GM20431 (cell line): ENCODE data around the gene SSC4D.
"Not testable (repeated sequence)": the region's sequence is repeated elsewhere in the genome, so short reads cannot be mapped to it uniquely, and the experiment has no call there.

Experiments
- in situ Hi-C: fragments of 300-500 bp; cut with MseI, MboI; formaldehyde crosslinking; loops from one replicate; pipeline ENCODE4 v1.15.0; 2020; ENCODE audit warnings: low sequenced_read_pairs; ENCODE audit not compliant: unreplicated experiment

SSC4D gene

DNA sequence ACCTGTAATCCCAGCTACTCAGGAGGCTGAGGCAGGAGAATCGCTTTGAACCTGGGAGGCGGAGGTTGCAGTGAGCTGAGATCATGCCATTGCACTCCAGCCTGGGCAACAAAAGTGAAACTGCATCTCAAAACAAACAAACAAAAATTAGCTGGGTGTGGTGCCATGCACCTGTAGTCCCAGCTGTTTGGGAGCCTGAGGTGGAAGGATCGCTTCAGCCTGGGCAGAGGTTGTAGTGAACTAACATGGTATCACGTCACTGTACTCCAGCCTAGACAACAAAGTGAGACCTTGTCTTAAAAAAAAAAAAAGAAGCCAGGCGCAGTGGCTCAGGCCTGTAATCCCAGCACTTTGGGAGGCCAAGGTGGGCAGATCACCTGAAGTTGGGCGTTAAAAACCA is 21.7 kb downstream of the SSC4D start:
- in situ Hi-C loops = not testable (repeated sequence)

DNA sequence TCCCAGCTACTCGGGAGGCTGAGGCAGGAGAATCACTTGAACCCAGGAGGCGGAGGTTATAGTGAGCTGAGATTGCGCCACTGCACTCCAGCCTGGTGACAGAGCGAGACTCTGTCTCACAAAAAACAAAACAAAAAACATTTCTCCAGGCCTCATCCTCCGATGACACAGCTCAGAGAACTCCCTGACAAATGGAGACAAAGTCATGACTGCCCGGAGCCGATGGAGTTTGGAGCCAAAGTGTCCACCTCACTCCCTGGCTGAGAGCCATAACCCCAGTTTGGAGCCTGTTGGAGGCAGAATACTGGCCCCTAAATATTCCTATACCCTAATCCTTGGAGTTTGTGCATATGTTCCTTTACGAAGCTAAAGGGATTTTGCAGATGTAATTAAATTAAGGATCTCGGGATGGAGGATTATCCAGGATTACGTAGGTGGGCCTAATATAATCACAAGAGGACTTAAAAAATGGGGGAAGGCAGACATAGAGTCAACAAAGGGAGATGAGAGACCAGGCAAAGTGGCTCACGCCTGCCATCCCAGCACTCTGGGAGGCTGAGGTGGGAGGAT is 22.7 kb downstream of the SSC4D start:
- in situ Hi-C loops = no loop called here

DNA sequence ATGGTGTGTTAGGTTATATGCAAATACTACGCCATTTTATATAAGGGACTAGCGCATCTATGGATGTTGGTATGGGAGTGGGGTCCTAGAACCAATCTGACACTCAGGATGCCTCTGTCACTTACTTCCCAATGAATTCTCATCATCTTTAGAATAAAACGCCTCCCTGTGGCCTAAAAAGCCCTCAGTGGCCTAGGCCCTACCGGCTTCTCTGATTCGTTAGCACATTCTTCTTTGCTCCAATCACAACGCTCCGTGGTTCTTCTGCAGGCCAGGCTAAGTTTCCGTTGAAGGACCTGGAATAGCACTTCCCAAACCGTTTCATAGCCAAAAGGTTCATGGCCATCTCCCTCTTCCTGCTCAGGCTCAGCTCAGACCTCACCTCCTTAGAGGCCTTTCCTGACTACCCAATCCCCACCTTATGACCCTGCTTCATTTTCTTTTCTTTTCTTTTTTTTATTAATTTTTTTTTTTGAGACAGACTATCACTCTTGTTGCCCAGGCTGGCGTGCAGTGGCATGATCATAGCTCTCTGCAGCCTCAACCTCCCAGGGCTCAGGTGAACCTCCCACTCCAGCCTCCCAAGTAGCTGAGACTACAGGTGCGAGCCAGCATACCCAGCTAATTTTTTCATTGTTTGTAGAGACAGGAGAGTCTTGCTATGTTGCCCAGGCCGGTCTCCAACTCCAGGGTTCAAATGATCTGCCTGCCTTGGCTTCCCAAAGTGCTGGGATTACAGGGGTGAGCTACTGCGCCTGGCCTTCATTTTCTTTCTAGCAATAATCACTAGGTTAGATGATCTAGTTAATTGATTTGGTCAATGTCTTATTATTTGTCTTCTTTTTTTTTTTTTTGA is 26.2 kb downstream of the SSC4D start:
- in situ Hi-C loops = no loop called here

DNA sequence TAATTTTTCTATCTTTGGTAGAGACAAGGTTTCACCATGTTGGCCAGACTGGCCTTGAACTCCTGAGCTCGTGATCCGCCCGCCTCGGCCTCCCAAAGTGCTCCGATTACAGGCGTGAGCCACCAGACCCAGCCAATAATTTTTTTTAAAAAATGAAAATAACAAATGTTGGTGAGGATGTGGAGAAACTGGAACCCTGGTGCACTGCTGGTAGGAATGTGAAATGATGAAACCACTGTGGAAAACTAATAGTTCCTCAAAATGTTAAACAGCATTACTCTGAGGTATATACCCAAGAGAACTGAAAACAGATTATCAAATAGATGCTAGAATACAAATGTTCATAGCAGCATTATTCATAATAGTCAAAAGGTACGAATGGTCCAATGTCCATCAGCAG is 27.7 kb downstream of the SSC4D start:
- in situ Hi-C loops = no loop called here

DNA sequence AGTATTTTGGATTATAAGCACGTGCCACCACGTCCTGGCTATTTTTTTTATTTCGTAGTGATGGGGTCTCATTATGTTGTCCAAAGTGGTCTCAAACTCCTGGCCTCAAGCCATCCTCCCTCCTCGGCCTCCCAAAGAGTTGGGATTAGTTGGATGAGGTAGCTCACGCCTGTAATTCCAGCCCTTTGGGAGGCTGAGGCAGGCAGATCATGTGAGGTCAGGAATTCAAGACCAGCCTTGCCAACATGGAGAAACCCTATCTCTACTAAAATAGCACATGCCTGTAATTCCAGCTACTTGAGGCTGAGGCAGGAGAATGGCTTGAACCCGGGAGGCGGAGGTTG is 28.9 kb downstream of the SSC4D start:
- in situ Hi-C loops = no loop called here

DNA sequence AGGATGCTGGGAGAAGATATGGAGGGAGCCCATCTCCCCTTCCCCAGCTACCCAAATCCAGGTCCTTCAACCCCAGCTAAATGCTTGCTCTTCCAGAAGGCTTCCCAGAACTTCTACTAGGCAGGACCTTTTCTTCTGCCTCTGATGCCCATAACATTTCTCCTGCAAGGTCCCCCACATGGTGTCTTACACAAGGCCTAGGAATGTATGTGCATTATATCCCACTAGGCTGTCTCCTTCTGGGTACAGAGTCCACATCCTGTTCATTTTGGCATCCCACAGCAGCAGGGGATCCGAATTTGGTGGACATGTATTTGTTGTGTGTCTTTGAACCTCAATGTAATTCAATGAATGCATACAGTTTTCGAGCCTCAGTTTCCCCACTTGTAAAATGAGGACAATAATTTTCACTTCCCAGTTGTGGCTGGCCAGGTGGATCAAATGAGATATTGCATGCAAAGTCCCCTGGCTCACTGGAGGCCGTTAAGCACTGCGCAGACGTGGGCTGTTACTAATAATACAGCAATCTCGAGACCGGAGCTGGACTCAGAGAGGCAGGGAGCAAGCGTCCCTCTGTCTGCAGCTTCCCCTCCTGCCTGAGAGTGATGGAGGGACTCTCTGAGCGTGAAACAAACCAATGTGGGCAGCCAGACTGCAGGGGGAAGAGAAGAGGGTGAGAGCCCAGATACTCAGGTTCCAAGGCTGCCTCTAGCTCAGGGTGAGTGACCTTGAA is 32.1 kb downstream of the SSC4D start:
- in situ Hi-C loops = no loop called here

DNA sequence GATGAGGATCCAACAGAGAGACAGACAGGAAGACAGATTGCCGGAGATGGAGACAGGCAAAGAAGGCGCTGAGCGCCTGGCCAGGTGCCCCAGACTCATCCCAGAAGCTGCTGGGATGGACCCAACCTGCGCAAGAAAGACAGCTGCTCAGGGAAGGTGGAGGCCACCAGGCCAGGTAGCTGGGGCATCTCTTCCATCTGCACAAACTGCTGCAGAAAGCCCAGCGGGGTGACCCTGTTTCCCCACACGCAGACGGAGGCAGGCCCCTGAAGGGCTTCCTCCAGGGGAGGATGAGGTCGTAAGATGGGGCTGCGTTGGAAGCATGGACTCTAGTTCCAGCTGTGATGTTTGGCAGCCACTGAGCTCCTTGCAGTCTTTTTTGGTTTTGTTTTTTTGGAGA is 34.2 kb downstream of the SSC4D start:
- in situ Hi-C loops = no loop called here

DNA sequence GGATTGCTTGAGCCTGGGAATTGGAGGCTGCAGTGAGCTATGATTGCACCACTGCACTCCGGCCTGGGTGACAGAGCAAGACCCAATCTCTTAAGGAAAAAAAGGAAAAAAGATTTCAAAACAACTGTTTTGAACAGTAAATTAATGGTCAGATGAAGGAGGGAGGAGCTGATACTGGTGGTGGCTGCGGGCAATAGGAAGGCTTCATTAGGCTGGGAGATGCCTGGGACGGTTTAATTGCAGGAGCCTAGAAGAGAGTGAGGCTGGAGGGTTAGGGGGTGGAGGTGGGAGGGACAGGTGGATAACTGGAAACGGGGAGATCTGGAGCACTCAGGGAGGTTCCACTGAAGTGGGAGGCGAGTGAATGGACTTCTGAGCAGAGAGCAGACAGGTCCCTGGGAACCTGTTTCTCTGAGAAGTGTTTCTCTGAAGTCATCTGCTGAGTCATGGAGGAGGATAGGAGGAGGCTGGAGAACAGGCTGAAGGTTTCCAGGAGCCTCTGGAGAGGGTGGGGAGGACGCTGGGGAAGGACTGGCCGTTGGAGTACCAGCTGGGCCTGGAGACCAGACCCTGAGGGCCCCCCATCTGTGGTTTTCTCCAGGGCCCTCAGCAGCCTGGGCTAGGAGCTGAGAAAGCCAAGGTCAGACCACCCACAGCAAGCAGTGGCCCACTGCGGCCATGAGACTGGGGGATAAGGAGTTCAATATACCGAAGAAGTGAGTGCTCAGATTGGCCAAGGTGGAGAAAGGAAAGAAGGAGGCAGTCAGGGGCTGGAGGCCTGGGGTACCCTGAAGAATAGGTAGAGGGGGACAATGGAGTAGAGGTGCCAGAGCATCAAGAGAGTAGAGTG is 36.3 kb downstream of the SSC4D start:
- in situ Hi-C loops = no loop called here

DNA sequence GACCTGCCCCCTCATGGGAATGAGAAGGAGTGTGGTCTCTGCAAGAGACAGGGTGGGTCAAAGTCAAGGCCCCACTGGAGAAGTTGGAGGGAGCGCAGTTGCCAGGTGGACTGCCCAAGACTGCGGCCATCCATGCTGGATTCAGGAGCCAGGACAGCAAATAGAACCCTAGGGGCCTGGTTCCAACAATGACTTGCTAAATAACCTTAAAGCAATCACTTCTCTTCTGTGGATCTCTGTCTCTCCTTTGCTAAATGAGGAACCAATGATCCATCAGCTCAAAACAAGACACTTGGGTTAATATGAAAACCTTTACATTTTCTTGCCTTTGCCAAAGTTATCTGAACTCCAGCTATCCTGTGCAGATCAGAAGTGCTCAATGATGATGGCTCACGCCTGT is 38.1 kb downstream of the SSC4D start:
- in situ Hi-C loops = no loop called here

DNA sequence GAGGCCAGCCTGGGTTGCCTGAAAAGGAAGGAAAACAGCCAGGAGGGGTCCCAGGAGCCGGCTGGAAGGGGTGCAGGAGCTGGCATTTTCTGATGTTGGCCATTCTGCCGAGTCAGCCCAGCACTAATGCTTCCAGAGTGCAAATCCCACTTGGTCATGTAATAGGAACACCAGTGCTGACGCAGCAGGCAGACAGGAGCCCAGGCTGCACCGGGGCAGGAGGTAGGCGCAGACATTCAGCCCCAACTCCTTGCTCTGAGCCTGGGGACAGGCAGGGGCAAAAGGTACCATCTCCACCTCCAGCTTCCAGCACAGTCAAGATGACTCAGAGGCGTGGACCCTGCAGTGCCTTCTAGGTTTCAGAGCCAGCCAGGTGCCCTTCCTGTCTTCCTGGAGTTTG is 40.5 kb downstream of the SSC4D start:
- in situ Hi-C loops = no loop called here

DNA sequence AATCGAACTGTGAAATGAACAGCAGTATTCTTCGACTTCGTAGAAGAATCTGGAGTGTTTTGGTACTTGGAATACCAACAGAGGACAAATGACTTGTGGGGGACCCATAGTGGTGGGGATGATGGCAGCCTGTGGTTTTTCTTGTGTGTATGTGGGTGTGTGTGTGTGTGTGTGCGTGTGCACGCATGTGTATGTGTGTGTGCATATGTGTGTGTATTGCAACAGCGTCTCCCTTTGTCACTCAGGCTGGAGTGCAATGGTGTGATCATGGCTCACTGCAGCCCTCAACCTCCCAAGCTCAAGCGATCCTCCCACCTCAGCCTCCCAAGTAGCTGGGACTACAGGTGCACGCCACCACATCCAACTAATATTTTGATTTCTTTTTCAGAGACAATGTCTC is 41.3 kb downstream of the SSC4D start:
- in situ Hi-C loops = no loop called here

DNA sequence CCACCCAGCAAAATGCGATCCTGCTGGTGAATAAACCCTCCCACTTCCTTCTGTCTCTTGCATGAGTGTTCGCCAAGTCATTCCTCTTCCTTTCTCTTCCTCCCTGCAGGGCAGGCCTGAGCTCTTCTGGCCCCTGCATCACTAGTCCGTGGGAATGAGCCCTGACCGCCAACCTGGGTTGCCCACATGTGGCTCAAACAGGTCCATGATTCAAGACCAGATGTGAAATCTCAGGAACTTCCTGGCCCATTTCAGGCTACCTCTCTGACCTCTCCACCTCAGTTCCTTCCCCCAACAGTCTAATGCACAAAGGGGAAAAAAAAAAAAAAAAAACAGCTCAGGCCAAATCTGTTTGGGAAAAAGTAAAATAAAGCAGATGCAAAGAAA is 45.3 kb downstream of the SSC4D start:
- in situ Hi-C loops = no loop called here

DNA sequence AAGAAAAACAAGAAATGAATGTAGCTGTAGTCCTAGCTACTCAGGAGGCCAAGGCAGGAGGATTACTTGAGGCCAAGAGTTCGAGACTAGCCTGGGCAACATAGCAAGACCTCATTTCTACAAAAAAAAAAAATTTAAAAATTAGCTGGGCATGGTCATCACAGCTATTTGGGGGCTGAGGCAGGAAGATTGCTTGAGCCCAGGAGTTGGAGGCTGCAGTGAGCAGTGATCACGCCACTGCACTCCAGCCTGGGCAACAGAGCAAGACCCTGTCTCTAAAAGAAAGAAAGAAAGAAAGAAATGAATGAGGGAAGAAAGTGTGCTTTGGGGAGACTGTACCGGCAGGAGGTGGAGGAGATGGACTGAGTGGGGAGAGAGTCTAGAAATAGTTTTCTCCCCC is 45.7 kb downstream of the SSC4D start:
- in situ Hi-C loops = not testable (repeated sequence)

DNA sequence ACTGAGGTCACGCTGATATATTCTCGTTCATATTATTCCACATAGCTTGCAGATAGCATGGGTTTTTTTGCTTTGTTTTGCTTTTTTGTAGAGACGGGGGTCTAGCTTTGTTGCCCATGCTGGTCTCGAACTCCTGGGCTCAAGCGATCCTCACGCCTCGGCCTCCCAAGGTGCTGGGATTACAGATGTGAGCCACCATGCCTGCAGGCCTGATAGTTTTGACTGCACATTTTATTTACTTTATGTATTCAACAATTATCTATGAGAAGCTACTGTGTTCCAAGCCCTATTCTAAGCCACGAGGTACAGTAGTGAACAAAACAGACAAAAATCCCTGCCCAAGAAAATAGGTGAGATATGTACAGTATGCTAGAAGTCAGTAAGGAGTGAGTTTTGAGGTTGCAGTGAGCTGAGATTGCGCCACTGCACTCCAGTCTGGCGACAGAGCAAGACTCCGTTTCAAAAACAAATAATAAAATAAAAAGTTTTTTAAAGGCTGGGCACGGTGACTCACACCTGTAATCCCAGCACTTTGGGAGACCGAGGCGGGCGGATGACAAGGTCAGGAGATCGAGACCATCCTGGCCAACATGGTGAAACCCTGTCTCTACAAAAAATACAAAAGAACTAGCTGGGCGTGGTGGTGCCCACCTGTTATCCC is 49.4 kb downstream of the SSC4D start:
- in situ Hi-C loops = no loop called here

DNA sequence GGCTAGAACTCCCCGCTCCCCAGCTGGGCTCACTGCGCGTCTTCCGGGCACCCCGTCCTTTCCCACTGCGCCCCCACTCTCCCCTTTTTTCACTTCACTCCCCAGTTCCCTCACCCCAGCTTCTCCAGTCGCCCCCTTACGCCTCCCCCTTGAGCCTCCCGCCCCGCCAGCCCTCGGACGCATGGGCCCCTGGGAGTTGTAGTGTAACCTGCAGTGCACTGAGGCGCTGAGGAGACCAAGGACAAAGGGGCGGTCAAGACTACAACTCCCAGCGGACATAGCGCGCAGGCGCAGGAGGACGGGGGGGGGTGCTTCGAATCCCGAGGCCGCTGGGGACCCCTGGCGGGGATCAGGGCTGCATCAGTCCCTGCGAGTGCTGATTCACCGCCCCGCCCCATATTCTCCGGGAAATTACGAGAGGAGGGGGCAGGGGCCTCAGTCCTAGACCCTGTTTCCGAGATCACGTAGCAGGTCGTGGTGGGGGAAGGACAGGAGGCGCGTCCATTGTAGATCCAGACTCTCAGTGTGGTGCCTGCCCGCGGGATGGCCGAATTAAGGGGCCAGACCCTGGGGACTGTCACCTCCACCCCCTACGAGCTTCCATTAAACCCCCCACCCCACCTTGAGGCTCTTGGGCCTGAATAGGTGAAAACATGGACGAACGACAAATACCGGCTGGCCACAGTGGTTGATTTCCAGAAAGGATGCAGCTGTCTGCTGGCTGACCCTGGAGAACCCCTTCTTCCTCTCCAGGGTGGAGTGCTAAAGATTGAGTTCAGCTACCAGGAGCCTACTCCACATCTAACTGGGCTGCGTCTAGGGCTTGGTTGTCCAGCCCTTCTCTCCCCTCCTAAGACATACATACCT is 50.2 kb downstream of the SSC4D start:
- in situ Hi-C loops = no loop called here

DNA sequence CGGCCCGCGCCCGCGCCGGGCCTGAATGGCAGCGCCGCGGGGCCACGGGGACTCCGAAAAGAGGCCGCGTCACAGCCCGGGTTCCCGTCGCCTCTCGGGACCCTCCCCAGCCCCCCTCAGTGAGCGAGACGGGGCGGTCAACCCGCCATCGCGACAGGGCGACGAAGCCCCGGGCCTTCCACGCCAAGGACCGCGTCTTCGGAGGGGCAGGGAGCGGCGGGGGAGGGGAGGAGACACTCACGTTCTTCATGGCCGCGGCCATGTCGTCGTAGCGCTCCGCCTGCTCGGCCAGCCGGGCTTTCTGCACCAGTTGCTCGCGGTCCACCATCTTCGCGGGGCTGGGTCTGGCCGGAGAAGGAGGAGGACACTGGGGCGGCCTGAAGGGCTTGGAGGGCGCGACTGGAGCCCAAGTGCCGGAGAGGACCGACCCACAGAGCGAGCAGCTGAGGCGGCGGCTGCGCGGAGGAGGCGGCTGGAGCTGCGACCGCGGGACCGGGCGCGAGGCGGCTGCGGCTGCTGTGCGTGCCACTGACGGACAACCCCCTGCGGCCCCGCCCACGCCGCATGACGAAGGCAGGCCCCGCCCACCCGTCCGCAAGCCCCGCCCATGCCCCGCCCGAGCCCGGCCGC is 50.9 kb downstream of the SSC4D start, which contains the start of gene YWHAG:
YWHAG (minus strand) TSS at position 511 of the 630 bp plus-strand sequence; CDS start at position 328, 183 bp downstream.
- in situ Hi-C loops = no loop called here

DNA sequence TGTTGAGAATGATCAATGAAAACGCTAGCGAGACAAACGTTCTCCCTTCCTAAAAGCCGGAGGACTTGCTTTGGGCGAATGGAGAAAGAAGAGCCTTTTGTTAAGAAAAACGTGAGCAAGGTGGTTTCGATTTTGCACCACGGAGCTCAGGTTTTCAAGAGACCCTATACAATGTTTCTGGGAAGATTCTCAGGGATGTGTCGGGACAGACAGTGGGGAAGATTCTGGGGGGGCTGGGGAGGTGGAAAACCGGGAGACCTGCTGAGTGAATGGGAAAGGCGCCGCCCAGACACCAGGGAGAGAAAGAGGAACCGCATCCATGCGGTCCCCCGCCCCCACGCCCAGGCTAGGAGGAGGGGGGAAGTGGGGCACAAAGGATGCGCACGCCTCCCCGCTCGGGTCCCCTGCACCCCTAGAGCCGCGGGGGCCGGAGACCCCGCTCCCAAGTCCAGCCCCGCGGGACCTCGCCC is 51.5 kb downstream of the SSC4D start:
- in situ Hi-C loops = no loop called here

DNA sequence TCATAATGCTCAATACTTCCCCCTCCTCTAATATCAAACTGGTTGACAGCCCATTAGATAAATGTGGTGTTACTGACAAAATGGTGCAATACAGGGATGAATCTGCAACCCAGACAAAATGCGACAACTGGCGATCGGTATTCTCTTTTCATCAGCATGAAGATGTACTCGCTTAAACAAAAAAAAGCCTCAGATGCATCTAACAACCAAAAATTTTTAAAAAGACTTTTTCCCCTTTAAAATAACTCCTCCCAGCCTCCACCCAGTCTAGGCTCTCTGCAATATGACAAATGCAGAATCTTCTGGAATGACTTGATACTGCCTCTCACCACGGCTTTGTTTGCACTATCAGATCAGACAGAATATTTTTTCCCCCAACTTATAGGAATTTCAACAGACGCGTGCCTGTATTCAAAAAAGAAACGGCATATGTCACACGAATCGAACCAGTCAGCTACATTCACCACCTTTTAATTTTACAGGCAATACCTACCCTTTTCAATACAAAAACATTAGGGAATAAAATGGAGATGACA is 52.0 kb downstream of the SSC4D start:
- in situ Hi-C loops = no loop called here
